T-cell (primary cell): ENCODE measurements around the gene GNAS. TPM values are rescaled to one million over a fixed set of nuclear protein-coding genes. Genes with fewer than 3 reads are reported as not detected.

Experiments used
- ATAC-seq, 4 experiments: fragments of 200-7000 bp in 3 of 4; fragments of 150-1000 bp in 1 of 4; cut with Tn5 transposase; replicated peaks in 1 of 4; 1 replicate in 3 of 4; 2 replicates in 1 of 4; pipeline ENCODE4 v1.10.0; 2021; ENCODE audit warnings: moderate library complexity in 3 of 4, mild to moderate bottlenecking in 2 of 4, moderate number of reproducible peaks in 1 of 4
- CTCF ChIA-PET, 2 donors: fragments of 300-600 bp; sonication (Branson Sonifier 250); formaldehyde crosslinking; loops; one replicate each; lab custom pipeline; 2022; ENCODE audit warnings: antibody characterized with exemption in 2 of 2; lab: Charles Lee
- POLR2A ChIA-PET, 2 donors: fragments of 300-600 bp; sonication (Branson Sonifier 250); formaldehyde crosslinking; loops; one replicate each; lab custom pipeline; 2022; ENCODE audit warnings: antibody characterized with exemption in 2 of 2; lab: Charles Lee
- DNase-seq, 35 experiments: peaks; one replicate each; pipeline versions ENCODE4 v3.0.0 to v3.0.0-alpha.2; 2013 to 2023
- H3K27ac ChIP-seq: one replicate; pipeline ENCODE4 v1.5.1; 2013; ENCODE audit warnings: low read length
- H3K27me3 ChIP-seq, 2 experiments: replicated peaks in 1 of 2; 1 replicate in 1 of 2; 2 replicates in 1 of 2; pipeline versions ENCODE4 v1.6.1 to v1.7.0; 2013; ENCODE audit warnings: low read length in 1 of 2, mixed read lengths in 1 of 2; ENCODE audit not compliant: control insufficient read depth in 2 of 2, insufficient read depth in 2 of 2; ENCODE audit errors: extremely low read depth in 1 of 2
- H3K36me3 ChIP-seq, 2 donors: 1 replicate in 1 of 2; 2 replicates in 1 of 2; pipeline versions ENCODE4 v1.6.1 to v1.7.0; 2013; ENCODE audit warnings: low read length in 1 of 2; ENCODE audit not compliant: control insufficient read depth in 2 of 2, insufficient read depth in 1 of 2; ENCODE audit errors: extremely low read depth in 1 of 2
- H3K4me1 ChIP-seq, 2 experiments: 1 replicate in 1 of 2; 2 replicates in 1 of 2; pipeline versions ENCODE4 v1.6.1 to v1.7.0; 2013; ENCODE audit warnings: low read length in 2 of 2, mixed read lengths in 1 of 2; ENCODE audit not compliant: insufficient read depth in 2 of 2, control insufficient read depth in 1 of 2; ENCODE audit errors: extremely low read depth in 1 of 2
- H3K4me3 ChIP-seq, 2 donors: 1 replicate in 1 of 2; 2 replicates in 1 of 2; pipeline versions ENCODE4 v1.5.1 to v1.7.0; 2013; ENCODE audit warnings: mild to moderate bottlenecking in 2 of 2, low read length in 1 of 2, moderate library complexity in 1 of 2; ENCODE audit not compliant: control insufficient read depth in 1 of 2; ENCODE audit errors: extremely low read depth in 1 of 2
- H3K9me3 ChIP-seq: 2 replicates; pipeline ENCODE4 v1.7.0; 2013
- H3K27ac Mint-ChIP-seq, 2 donors: one replicate each; pipeline ENCODE4 v1.8.0; 2020 to 2021; ENCODE audit warnings: mild to moderate bottlenecking in 2 of 2, mixed read lengths in 2 of 2
- H3K27me3 Mint-ChIP-seq, 2 donors: one replicate each; pipeline ENCODE4 v1.8.0; 2021 to 2022; ENCODE audit warnings: mixed read lengths in 2 of 2
- H3K36me3 Mint-ChIP-seq: one replicate; pipeline ENCODE4 v1.8.0; 2021; ENCODE audit warnings: mixed read lengths
- H3K4me1 Mint-ChIP-seq, 3 donors: one replicate each; pipeline ENCODE4 v1.8.0; 2020 to 2022; ENCODE audit warnings: mixed read lengths in 3 of 3, mild to moderate bottlenecking in 1 of 3
- H3K4me3 Mint-ChIP-seq, 3 donors: one replicate each; pipeline ENCODE4 v1.8.0; 2020 to 2022; ENCODE audit warnings: mild to moderate bottlenecking in 3 of 3, mixed read lengths in 3 of 3, moderate library complexity in 3 of 3
- H3K9me3 Mint-ChIP-seq, 3 donors: one replicate each; pipeline ENCODE4 v1.8.0; 2020 to 2022; ENCODE audit warnings: mixed read lengths in 3 of 3
- WGBS: methylation state at CpG from one replicate; pipeline ENCODE4 v1.1.5; 2013; ENCODE audit warnings: missing lambda C conversion rate; ENCODE audit not compliant: insufficient coverage; 5-methylcytosine and 5-hydroxymethylcytosine counted together
- total RNA-seq, 35 experiments: library from RNA in 6 of 35; stranded (reverse) in 6 of 35; fragments of 120-200 nt in 1 of 35; gene quantifications; one replicate each; pipeline versions ENCODE4 v1.2.1 to v1.2.4 and lab custom pipeline; 2013 to 2026

Gene GNAS
- total RNA-seq, 5 donors from 2014 or later (not counting 1 experiment from before 2014, with no cell fraction given): 578 to 855 (median 640) TPM

DNA sequence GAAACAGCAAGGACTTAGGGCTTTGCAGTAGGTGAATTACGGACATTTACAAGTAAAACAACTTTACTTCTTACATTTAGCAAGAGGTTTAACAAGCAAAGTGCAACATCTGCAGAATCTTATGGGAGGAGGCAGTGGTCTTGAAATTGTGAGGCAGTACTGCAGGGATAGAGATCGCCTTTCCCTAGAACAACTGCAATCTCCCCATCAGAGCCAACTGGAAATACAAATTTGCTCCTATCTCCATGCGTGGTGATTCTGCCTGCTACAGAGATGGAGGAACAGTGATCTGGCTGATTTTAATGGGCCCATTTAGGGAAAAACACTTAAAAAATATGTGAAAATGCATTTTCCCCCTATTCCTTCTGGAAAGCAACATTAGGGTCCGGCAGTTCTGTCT is 25.9 kb downstream of the GNAS start:
- H3K27ac ChIP-seq: no peak overlapping the region
- peak overlapping the region in 1 of 3 donors; percentile 64 for H3K4me3 Mint-ChIP-seq
- DNase-seq (no peak), ATAC-seq (no peak)
- peaks cover 19 to 26% (median 22%) of the 10 kb centered on the region in 3 donors for H3K4me1 Mint-ChIP-seq
- no peaks in the 10 kb centered on the region for H3K36me3 ChIP-seq
- peak overlapping the region; percentile 85 to 90 for H3K27ac Mint-ChIP-seq
- ChIA-PET CTCF (no interaction called here), POLR2A (no interaction called here)
- no peak overlapping the region for H3K4me3 ChIP-seq
- H3K27me3 ChIP-seq: no peaks in the 10 kb centered on the region
- H3K4me1 ChIP-seq: peaks cover 16 to 17% of the 10 kb centered on the region in 2 experiments
- H3K9me3 Mint-ChIP-seq: no peaks in the 10 kb centered on the region
- no CpG with 5 or more reads among the region's 4 CpGs for WGBS
- H3K9me3 ChIP-seq: no peaks in the 10 kb centered on the region
- H3K27me3 Mint-ChIP-seq: no peaks in the 10 kb centered on the region
- H3K36me3 Mint-ChIP-seq: no peaks in the 10 kb centered on the region

DNA sequence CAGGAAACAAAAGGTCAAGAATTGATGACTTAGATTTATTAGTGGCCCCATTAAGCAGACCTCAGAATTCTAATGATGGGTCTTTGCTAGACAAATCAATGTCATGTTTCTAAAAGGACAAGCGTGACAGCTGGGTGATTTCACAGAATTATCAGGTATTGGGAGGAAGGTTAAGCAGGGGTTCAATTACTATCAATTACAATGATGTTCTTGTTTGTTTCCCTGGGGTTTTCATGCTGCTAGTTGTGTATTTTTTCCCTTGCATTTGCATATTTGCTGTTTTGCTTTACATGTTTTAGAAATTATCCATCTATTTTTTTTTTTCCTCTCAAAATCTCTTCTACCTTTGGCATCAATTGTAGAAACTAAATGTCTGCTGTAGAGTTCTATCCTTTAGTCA is 27.9 kb downstream of the GNAS start:
- H3K9me3 ChIP-seq: no peaks in the 10 kb centered on the region
- CTCF ChIA-PET: interaction anchor here (0.5 to 1.2 kb wide), 3 partner anchors 10 to 38 kb away, joined by 3 to 6 read pairs (median 5); no protein-coding TSS in a partner anchor
- H3K9me3 Mint-ChIP-seq: no peaks in the 10 kb centered on the region
- no peaks in the 10 kb centered on the region for H3K27me3 Mint-ChIP-seq
- ATAC-seq (no peak), DNase-seq (no peak)
- H3K4me1 ChIP-seq: peaks cover 16 to 17% of the 10 kb centered on the region in 2 experiments
- H3K36me3 ChIP-seq: no peaks in the 10 kb centered on the region
- H3K27ac Mint-ChIP-seq: no peak overlapping the region
- H3K27ac ChIP-seq: no peak overlapping the region
- H3K36me3 Mint-ChIP-seq: no peaks in the 10 kb centered on the region
- POLR2A ChIA-PET: no interaction called here
- WGBS: no CpG with 5 or more reads among the region's 1 CpG
- no peaks in the 10 kb centered on the region for H3K27me3 ChIP-seq
- H3K4me3 ChIP-seq: no peak overlapping the region
- H3K4me3 Mint-ChIP-seq: no peak overlapping the region
- H3K4me1 Mint-ChIP-seq: peaks cover 19 to 26% (median 22%) of the 10 kb centered on the region in 3 donors

DNA sequence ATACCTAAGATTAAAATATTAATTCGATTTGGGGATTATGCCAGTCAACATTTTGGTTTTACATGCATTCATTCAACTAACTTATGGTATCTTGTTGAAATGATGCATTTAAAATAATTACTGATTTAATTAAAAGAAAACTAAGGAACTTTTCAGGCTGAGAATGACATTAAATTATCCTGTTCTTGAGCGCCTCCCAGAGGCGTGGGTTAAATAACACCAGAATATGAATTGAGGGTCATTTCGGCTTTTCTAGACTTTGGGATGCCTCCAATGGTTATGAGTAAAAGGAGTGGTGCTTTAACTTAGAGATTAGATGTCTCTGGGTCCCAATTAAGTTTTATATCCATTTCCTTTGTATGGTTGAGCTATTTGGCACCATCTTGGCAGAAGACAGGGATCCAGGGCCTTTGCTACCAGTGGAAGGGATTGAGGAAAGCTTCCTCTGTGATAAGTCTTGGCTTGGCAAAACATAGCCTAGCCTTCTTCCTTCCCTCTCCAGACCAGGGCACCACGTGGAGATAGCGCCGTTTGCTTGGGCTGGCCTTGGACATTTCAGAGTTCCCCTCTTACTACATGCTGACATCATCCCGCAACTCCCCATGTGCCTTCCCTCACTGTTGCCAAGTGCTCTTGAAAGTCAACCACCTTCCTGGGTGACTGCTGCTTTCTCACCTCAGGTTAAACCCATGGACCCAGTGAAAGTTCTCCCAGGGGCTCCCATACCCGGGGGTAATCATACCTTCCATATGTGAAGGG is 28.7 kb downstream of the GNAS start:
- no peaks in the 10 kb centered on the region for H3K27me3 Mint-ChIP-seq
- H3K9me3 ChIP-seq: no peaks in the 10 kb centered on the region
- no peak overlapping the region for H3K4me3 ChIP-seq
- no peaks in the 10 kb centered on the region for H3K36me3 ChIP-seq
- CTCF ChIA-PET: interaction anchor here in 1 of 2 donors (0.5 to 1.2 kb wide), 3 partner anchors 11 to 37 kb away, joined by 3 to 5 read pairs (median 5); no protein-coding TSS in a partner anchor
- no peaks in the 10 kb centered on the region for H3K36me3 Mint-ChIP-seq
- peaks cover 22 to 28% (median 24%) of the 10 kb centered on the region in 3 donors for H3K4me1 Mint-ChIP-seq
- H3K27ac Mint-ChIP-seq: no peak overlapping the region
- ATAC-seq: no peak
- H3K9me3 Mint-ChIP-seq: no peaks in the 10 kb centered on the region
- peak in 1 of 35 experiments; percentile 15 for DNase-seq
- no peak overlapping the region for H3K4me3 Mint-ChIP-seq
- no peaks in the 10 kb centered on the region for H3K27me3 ChIP-seq
- POLR2A ChIA-PET: no interaction called here
- no peak overlapping the region for H3K27ac ChIP-seq
- peaks cover 16 to 17% of the 10 kb centered on the region in 2 experiments for H3K4me1 ChIP-seq
- 82% methylated on average over 3 of the region's 9 CpGs for WGBS

DNA sequence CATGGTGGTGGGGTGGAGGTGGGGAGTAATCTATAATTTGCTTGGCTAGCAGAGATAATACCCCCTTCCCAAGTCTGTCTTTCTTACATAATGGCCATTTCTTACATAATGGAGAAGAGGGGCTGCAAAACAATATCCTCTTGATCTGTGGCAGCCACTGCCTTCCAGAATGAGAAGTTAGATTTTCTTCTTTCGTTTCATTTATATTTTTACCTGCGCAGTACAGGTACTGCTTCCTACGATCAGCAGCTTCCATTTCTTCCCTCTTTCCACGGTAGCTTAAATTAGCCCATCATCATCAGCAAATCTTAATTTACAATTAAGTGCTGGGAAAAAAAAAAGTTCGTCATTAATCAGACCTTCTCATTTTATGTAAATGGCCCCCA is 30.2 kb downstream of the GNAS start:
- Mint-ChIP-seq H3K27ac (no peak overlapping the region), H3K4me3 (no peak overlapping the region), H3K27me3 (no peaks in the 10 kb centered on the region), H3K4me1 (peaks cover 17 to 29% (median 29%) of the 10 kb centered on the region in 3 donors), H3K36me3 (no peaks in the 10 kb centered on the region), H3K9me3 (no peaks in the 10 kb centered on the region)
- Histone ChIP-seq H3K4me1 (peaks cover 10 to 12% of the 10 kb centered on the region in 2 experiments), H3K4me3 (no peak overlapping the region), H3K9me3 (no peaks in the 10 kb centered on the region), H3K36me3 (no peaks in the 10 kb centered on the region), H3K27me3 (no peaks in the 10 kb centered on the region), H3K27ac (no peak overlapping the region)
- DNase-seq: no peak
- ChIA-PET CTCF (interaction anchor here in 1 of 2 donors (0.6 kb wide), 1 partner anchor 295 kb away, joined by 3 read pairs; no protein-coding TSS in a partner anchor), POLR2A (interaction anchor here in 1 of 2 donors (0.7 to 1.0 kb wide), 2 partner anchors 16 to 161 kb away, joined by 3 read pairs; no protein-coding TSS in a partner anchor)
- ATAC-seq: no peak
- WGBS: no CpG with 5 or more reads among the region's 5 CpGs

DNA sequence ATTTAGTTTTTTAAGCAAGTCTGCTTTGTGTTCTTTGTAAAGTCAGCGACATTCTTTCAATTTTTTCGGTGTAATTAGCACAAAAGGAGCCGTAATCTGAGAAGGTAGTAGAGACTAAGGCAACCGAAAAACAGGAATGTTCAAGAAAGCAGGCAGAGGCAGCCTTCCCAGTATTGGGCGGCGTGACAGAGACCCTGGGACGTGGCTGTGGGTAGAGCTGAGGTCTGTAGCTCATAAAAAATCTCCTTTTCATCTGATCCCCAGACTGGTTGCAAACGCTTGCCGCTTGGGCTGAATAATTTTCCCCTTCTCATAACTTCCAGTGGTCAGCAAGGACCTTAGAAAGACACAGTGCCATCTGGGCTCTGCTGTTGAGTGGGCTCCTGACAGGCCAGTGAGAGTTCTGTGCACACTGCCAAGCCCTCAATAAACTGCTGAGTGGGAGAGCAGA is 30.8 kb downstream of the GNAS start:
- Histone ChIP-seq H3K9me3 (no peaks in the 10 kb centered on the region), H3K4me3 (no peak overlapping the region), H3K27me3 (no peaks in the 10 kb centered on the region), H3K4me1 (peaks cover 6 to 11% of the 10 kb centered on the region in 2 experiments), H3K27ac (no peak overlapping the region), H3K36me3 (no peaks in the 10 kb centered on the region)
- ATAC-seq (no peak), DNase-seq (no peak)
- H3K4me3 Mint-ChIP-seq: no peak overlapping the region
- POLR2A ChIA-PET: interaction anchor here in 1 of 2 donors (0.7 to 1.0 kb wide), 2 partner anchors 17 to 161 kb away, joined by 3 read pairs; no protein-coding TSS in a partner anchor
- WGBS: no CpG with 5 or more reads among the region's 9 CpGs
- H3K36me3 Mint-ChIP-seq: no peaks in the 10 kb centered on the region
- peaks cover 16 to 27% (median 27%) of the 10 kb centered on the region in 3 donors for H3K4me1 Mint-ChIP-seq
- no peak overlapping the region for H3K27ac Mint-ChIP-seq
- CTCF ChIA-PET: interaction anchor here in 1 of 2 donors (0.6 kb wide), 1 partner anchor 294 kb away, joined by 3 read pairs; no protein-coding TSS in a partner anchor
- no peaks in the 10 kb centered on the region for H3K9me3 Mint-ChIP-seq
- H3K27me3 Mint-ChIP-seq: no peaks in the 10 kb centered on the region

DNA sequence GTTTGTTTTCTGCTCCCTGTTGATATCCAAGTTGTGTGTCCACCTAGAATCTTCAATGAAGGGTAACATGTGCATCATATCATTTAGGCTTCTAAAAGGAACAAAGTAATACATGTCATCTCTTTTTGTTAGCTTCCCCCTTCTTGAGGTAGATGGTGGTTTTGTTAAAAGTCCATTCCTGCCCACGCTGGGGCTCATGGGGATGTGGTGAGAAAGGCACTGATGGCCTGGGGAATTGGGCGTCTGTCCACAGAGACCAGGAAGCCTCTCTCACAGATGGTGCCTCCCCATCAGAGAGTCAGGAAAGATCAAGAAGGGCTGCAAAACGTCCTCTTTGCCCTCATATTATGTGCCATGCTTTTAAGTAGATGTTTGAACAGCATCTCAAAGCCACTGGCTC is 32.5 kb downstream of the GNAS start:
- H3K36me3 ChIP-seq: no peaks in the 10 kb centered on the region
- no CpG with 5 or more reads among the region's 3 CpGs for WGBS
- no peak for DNase-seq
- peaks cover 0 to 10% of the 10 kb centered on the region in 2 experiments for H3K4me1 ChIP-seq
- Mint-ChIP-seq H3K27me3 (no peaks in the 10 kb centered on the region), H3K4me3 (no peak overlapping the region), H3K27ac (no peak overlapping the region), H3K4me1 (peaks cover 12 to 22% (median 20%) of the 10 kb centered on the region in 3 donors), H3K9me3 (no peaks in the 10 kb centered on the region), H3K36me3 (no peaks in the 10 kb centered on the region)
- ChIA-PET CTCF (no interaction called here), POLR2A (no interaction called here)
- no peak overlapping the region for H3K27ac ChIP-seq
- no peaks in the 10 kb centered on the region for H3K9me3 ChIP-seq
- no peak overlapping the region for H3K4me3 ChIP-seq
- ATAC-seq: no peak
- no peaks in the 10 kb centered on the region for H3K27me3 ChIP-seq
